Hepatocyte (in vitro differentiated cells): ENCODE data around the gene FAU. TPM values are rescaled to one million over a fixed set of nuclear protein-coding genes. Genes with fewer than 3 reads are reported as not detected.

Source experiments
- DNase-seq: peaks from one replicate; pipeline ENCODE4 v3.0.0-alpha.2; 2016; ENCODE audit warnings: low spot score
- H2AFZ ChIP-seq: fragments of 200-600 bp; sonication (generic); 2 replicates; pipeline ENCODE4 v1.6.0; 2016; ENCODE audit warnings: antibody characterized with exemption, mild to moderate bottlenecking
- H3K27ac ChIP-seq: fragments of 200-600 bp; sonication (generic); 2 replicates; pipeline ENCODE4 v1.5.1; 2016; ENCODE audit warnings: mild to moderate bottlenecking
- H3K27me3 ChIP-seq: fragments of 200-600 bp; sonication (generic); 2 replicates; pipeline ENCODE4 v1.6.1; 2016
- H3K36me3 ChIP-seq: fragments of 200-600 bp; sonication (generic); replicated peaks from 2 replicates; pipeline ENCODE4 v1.5.1; 2016; ENCODE audit warnings: low read depth; ENCODE audit not compliant: insufficient read depth
- H3K4me1 ChIP-seq: fragments of 200-600 bp; sonication (generic); 2 replicates; pipeline ENCODE4 v1.5.1; 2016; ENCODE audit warnings: mild to moderate bottlenecking, moderate library complexity; ENCODE audit not compliant: insufficient read depth
- H3K4me2 ChIP-seq: fragments of 200-600 bp; sonication (generic); 2 replicates; pipeline ENCODE4 v1.6.0; 2016
- H3K4me3 ChIP-seq: fragments of 200-600 bp; sonication (generic); 2 replicates; pipeline ENCODE4 v1.5.1; 2016; ENCODE audit warnings: mild to moderate bottlenecking
- H3K79me2 ChIP-seq: fragments of 200-600 bp; sonication (generic); 2 replicates; pipeline ENCODE4 v1.6.0; 2017; ENCODE audit warnings: mild to moderate bottlenecking
- H3K9me2 ChIP-seq: fragments of 200-600 bp; sonication (generic); replicated peaks from 2 replicates; pipeline ENCODE4 v1.6.0; 2017; ENCODE audit warnings: mild to moderate bottlenecking; ENCODE audit not compliant: insufficient read depth
- H3K9me3 ChIP-seq: fragments of 200-600 bp; sonication (generic); 2 replicates; pipeline ENCODE4 v1.5.1; 2016; ENCODE audit warnings: low read depth, mild to moderate bottlenecking
- H4K20me1 ChIP-seq: fragments of 200-600 bp; sonication (generic); 2 replicates; pipeline ENCODE4 v1.6.0; 2016; ENCODE audit warnings: mild to moderate bottlenecking; ENCODE audit not compliant: insufficient read depth, poor library complexity, severe bottlenecking
- CTCF ChIP-seq: fragments of 200-600 bp; sonication (generic); IDR thresholded peaks from 2 replicates; pipeline ENCODE4 v1.5.1; 2016; ENCODE audit warnings: antibody characterized with exemption, mild to moderate bottlenecking; ENCODE audit not compliant: poor library complexity
- EZH2 ChIP-seq: fragments of 200-600 bp; sonication (generic); IDR thresholded peaks from 2 replicates; pipeline ENCODE4 v1.6.1; 2016; ENCODE audit warnings: antibody characterized with exemption, mild to moderate bottlenecking, borderline replicate concordance
- EZH2phosphoT487 ChIP-seq: fragments of 200-600 bp; sonication (generic); IDR thresholded peaks from one replicate; pipeline ENCODE4 v1.6.1; 2018; ENCODE audit warnings: antibody characterized with exemption, mild to moderate bottlenecking, low read depth, moderate library complexity; ENCODE audit not compliant: unreplicated experiment, severe bottlenecking
- WGBS: methylation state at CpG from one replicate; pipeline ENCODE4 v1.1.6; 2016; ENCODE audit warnings: low lambda C conversion rate; ENCODE audit errors: missing lambda C conversion rate; 5-methylcytosine and 5-hydroxymethylcytosine counted together
- polyA plus RNA-seq: library from polyadenylated mRNA; unstranded; fragments of >200 nt; fragmentation: Nextera tagmentation; extraction: Ambion mirVana; gene quantifications from 2 replicates; pipeline ENCODE4 v1.2.1, GENCODE V29; 2016
- total RNA-seq: library from RNA; depleted of rRNA; stranded (reverse); fragments of >200 nt; gene quantifications from 2 replicates; pipeline ENCODE4 v1.2.3, GENCODE V29; 2014

FAU gene
- total and polyA plus RNA-seq, 2 experiments from 2014 or later = 211 to 434 TPM

GRCh38 chr11:65095974-65096806 lies 25.7 kb downstream of the FAU start, which contains the start of gene VPS51:
Gene VPS51, plus strand, starts transcription at chr11:65096214. Its CDS starts 37 bp downstream, at chr11:65096251.
- H2AFZ ChIP-seq = peak within 1 kb of the TSS; percentile 100
- no peaks in the 10 kb centered on the region for H4K20me1 ChIP-seq
- peak within 1 kb of the TSS; percentile 78 for H3K4me3 ChIP-seq
- 0% methylated on average over 42 of the region's 52 CpGs for WGBS
- no peaks in the 10 kb centered on the region for H3K9me2 ChIP-seq
- H3K36me3 ChIP-seq = no peaks in the 10 kb centered on the region
- TF ChIP-seq EZH2phosphoT487 (no peak), EZH2 (no peak), CTCF (no peak)
- H3K27ac ChIP-seq = peak within 1 kb of the TSS; percentile 97
- peak within 1 kb of the TSS; percentile 82 for H3K4me2 ChIP-seq
- DNase-seq = peak; percentile 95
- peaks cover 13% of the 10 kb centered on the region for H3K4me1 ChIP-seq
- H3K27me3 ChIP-seq = no peaks in the 10 kb centered on the region
- H3K79me2 ChIP-seq = peaks cover 30% of the 10 kb centered on the region
- H3K9me3 ChIP-seq = no peaks in the 10 kb centered on the region

- no peaks in the 10 kb centered on the region for H3K9me3 ChIP-seq
- DNase-seq = no peak
- H3K4me1 ChIP-seq = peaks cover 13% of the 10 kb centered on the region
- no peak overlapping the region for H3K4me3 ChIP-seq
- H3K27me3 ChIP-seq = no peaks in the 10 kb centered on the region
- peak overlapping the region; percentile 82 for H3K4me2 ChIP-seq
- WGBS = 95% methylated on average over 22 of the region's 22 CpGs
- no peaks in the 10 kb centered on the region for H4K20me1 ChIP-seq
- H2AFZ ChIP-seq = peak overlapping the region; percentile 100
- no peak for TF ChIP-seq CTCF
- TF ChIP-seq EZH2 = no peak
- TF ChIP-seq EZH2phosphoT487 = no peak
- H3K36me3 ChIP-seq = no peaks in the 10 kb centered on the region
- H3K27ac ChIP-seq = peak overlapping the region; percentile 83
- no peaks in the 10 kb centered on the region for H3K9me2 ChIP-seq
- H3K79me2 ChIP-seq = peaks cover 29% of the 10 kb centered on the region
Observed at GRCh38 chr11:65095427-65095826, 26.5 kb downstream of the FAU start.

DNA sequence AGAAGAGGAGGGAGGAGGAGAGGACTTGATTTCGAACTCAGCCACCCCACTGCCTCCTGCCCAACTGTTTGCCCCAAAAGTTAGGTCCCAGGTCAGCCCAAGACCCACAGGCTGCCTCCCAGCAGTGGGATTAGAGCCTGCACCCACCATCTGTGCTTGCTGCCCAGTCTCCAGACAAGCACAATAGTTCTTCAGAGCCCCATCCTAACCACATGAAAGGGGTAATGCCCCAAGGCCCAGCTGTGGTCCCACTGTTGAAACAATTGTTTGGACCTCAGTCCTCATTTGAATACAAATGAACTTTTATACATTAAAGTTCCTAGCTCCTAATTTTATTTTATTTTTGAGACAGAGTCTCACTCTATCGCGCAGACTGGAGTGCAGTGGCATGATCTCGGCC lies 31.3 kb downstream of the FAU start:
- Histone ChIP-seq H3K4me3 (no peak overlapping the region), H3K27me3 (no peaks in the 10 kb centered on the region), H3K79me2 (peaks cover 4% of the 10 kb centered on the region), H3K4me2 (no peak overlapping the region), H3K9me2 (no peaks in the 10 kb centered on the region), H3K36me3 (no peaks in the 10 kb centered on the region), H4K20me1 (no peaks in the 10 kb centered on the region), H3K4me1 (peaks cover 1% of the 10 kb centered on the region), H3K27ac (no peak overlapping the region), H3K9me3 (no peaks in the 10 kb centered on the region), H2AFZ (no peak overlapping the region)
- no peak for DNase-seq
- 94% methylated on average over 4 of the region's 4 CpGs for WGBS
- TF ChIP-seq EZH2phosphoT487 (no peak), CTCF (no peak), EZH2 (no peak)
